BE2C (cell line): ENCODE results near the gene LRCH4.

Experiments used
- DNase-seq: peaks from one replicate; pipeline ENCODE4 v3.0.0-alpha.2; 2020
- H3K27me3 ChIP-seq: fragments of 250-450 bp; sonication (Bioruptor Pico); 2 replicates; pipeline ENCODE4 v1.5.1; 2020; ENCODE audit warnings: mild to moderate bottlenecking
- H3K36me3 ChIP-seq: fragments of 250-450 bp; sonication (Bioruptor Pico); 2 replicates; pipeline ENCODE4 v1.5.1; 2020; ENCODE audit warnings: mild to moderate bottlenecking
- H3K4me1 ChIP-seq: fragments of 250-450 bp; sonication (Bioruptor Pico); 2 replicates; pipeline ENCODE4 v1.5.1; 2020
- H3K4me3 ChIP-seq: 2 replicates; pipeline ENCODE4 v1.5.1; 2011; ENCODE audit warnings: low read depth, low read length
- H3K9me3 ChIP-seq: fragments of 250-450 bp; sonication (Bioruptor Pico); 2 replicates; pipeline ENCODE4 v1.5.1; 2020
- TF ChIP-seq, protein P1 (sequence below): IDR thresholded peaks from 2 replicates; pipeline ENCODE4 v1.5.1; 2012; ENCODE audit warnings: mild to moderate bottlenecking, low read depth, low read length

LRCH4 gene

DNA sequence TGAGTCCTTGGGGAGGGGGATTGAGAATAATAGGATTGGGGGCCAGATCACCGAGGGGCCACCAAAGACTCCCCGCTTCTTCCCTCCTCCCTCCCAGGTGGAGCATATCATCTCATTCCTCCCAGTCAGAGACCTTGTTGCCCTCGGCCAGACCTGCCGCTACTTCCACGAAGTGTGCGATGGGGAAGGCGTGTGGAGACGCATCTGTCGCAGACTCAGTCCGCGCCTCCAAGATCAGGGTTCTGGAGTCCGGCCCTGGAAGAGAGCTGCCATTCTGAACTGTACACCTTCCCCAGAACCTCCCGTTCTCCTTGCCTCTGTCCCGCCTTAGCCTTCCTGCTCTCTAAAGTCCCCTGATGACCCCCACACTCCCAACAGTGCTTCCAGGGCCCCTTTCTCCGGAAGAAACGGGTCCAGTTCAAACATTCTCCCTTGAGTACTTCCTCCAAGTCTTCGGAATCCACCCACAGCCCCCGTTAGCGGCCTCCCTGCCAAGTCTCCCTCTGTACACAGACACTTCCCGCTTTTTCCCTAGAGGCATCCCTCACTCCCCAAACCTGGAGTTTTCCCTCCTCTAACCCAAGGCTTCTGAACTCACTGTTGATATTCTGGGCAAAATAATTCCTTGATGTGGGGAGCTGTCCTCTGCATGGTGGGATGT is 4.3 kb upstream of the LRCH4 start:
- H3K27me3 ChIP-seq, result no peaks in the 10 kb centered on the region
- no peaks in the 10 kb centered on the region for H3K9me3 ChIP-seq
- peaks cover under 1% of the 10 kb centered on the region; the same call in 1 of the 2 replicates for H3K4me1 ChIP-seq
- TF ChIP-seq, protein P1, sequence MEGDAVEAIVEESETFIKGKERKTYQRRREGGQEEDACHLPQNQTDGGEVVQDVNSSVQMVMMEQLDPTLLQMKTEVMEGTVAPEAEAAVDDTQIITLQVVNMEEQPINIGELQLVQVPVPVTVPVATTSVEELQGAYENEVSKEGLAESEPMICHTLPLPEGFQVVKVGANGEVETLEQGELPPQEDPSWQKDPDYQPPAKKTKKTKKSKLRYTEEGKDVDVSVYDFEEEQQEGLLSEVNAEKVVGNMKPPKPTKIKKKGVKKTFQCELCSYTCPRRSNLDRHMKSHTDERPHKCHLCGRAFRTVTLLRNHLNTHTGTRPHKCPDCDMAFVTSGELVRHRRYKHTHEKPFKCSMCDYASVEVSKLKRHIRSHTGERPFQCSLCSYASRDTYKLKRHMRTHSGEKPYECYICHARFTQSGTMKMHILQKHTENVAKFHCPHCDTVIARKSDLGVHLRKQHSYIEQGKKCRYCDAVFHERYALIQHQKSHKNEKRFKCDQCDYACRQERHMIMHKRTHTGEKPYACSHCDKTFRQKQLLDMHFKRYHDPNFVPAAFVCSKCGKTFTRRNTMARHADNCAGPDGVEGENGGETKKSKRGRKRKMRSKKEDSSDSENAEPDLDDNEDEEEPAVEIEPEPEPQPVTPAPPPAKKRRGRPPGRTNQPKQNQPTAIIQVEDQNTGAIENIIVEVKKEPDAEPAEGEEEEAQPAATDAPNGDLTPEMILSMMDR, result no peak
- no peak overlapping the region for H3K4me3 ChIP-seq
- no peaks in the 10 kb centered on the region for H3K36me3 ChIP-seq
- no peak for DNase-seq

DNA sequence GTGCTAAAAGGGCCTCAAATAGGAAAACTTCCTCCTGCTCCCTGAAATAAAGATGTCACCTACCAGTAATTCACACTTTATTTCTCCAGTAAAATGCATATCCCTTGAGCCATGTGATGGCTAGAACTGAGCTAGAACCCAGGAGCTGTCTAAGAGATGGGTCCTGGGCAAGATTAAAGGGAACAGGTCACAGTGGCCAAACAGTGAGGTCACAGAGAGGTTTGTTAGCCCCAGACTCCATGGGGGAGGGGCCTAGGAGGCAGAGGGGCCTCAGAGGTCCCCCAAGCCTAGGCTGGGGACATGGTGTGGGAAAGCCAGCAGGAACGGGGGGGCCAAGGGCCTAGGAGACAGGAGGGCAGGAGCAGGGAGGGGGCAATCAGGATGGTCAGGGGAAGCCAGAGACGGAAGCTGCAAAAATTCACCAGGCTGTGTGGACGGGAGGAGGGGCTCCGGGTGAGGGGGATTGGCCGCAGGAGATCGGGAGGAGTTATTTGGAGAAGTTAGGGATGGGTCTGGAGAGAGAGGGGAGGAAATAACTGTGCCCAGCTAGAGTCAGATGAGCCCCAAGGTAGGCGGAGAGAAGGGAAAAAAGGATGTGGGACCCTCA is 3.5 kb upstream of the LRCH4 start:
- peaks cover 8% of the 10 kb centered on the region for H3K4me1 ChIP-seq
- no peak overlapping the region for H3K4me3 ChIP-seq
- no peak for DNase-seq
- no peaks in the 10 kb centered on the region for H3K36me3 ChIP-seq
- no peaks in the 10 kb centered on the region for H3K27me3 ChIP-seq
- H3K9me3 ChIP-seq, result no peaks in the 10 kb centered on the region
- TF ChIP-seq, protein P1, result no peak

DNA sequence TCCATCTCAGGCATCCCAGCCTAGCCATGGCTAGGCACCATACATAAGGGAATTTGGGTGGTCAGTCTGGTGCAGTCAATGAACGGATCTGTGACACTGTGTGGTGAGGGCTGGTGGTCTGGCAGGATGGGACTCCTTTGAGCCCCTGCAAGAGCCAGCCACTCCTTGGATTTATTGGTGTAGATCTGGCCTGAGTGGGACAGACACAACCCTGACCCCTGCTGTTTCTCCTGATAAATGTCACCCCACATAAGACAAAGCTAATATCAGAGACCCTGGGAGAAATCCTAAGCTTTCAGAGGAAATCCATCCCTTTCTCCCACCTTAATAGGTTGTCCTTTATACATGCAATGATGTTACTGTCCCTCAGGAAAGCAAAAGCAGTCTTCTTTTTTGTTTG is 2.5 kb upstream of the LRCH4 start:
- Histone ChIP-seq H3K27me3 (no peaks in the 10 kb centered on the region), H3K36me3 (no peaks in the 10 kb centered on the region), H3K9me3 (no peaks in the 10 kb centered on the region), H3K4me3 (no peak overlapping the region), H3K4me1 (peaks cover 10% of the 10 kb centered on the region)
- TF ChIP-seq, protein P1, result peak; percentile 67
- peak; percentile 53 for DNase-seq

DNA sequence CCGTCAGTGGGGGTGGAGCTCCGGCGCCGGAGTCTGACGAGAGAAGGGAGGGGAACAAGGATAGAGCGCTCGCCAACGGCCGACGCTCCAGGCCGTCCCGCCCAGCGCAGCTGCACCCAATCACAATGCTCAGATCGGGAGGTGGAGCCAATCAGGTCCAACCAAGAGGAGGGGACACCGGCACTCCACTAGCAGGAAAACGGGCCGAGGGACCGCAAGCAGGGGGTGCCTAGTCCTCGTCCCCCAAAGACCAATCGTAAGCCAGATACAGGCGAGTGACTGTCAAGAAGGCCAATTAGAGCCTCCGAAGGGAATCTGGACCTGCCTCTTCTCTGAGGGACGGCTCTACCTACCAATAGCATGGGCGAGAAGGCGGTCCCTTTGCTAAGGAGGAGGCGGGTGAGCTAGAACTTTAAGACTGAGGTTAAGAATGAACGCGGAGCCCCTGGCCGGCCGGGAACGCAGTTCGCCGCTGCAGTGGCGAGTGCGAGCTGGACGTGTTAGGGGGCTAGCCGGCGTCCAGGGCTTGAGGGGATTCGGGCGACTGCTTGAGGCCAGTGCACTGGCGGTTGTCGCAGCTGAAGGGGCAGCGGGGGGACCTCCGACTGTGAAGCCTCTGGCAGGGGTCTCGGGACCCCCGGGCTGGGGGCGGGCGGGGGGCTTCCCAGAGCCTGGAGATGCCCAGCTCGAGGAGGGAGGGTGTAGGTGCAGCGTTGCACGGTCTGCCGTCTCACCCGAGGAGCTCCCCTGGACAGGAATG is 517 bp upstream of the LRCH4 start, which contains the start of gene FBXO24:
FBXO24 (plus strand) TSS at position 63 of the 760 bp plus-strand sequence; CDS start at position 361, 298 bp downstream.
- H3K36me3 ChIP-seq, result peaks cover 2% of the 10 kb centered on the region
- DNase-seq, result peak; percentile 100
- H3K27me3 ChIP-seq, result no peaks in the 10 kb centered on the region
- peak within 1 kb of the TSS; percentile 79 for H3K4me3 ChIP-seq
- H3K9me3 ChIP-seq, result no peaks in the 10 kb centered on the region
- H3K4me1 ChIP-seq, result peaks cover 10% of the 10 kb centered on the region
- TF ChIP-seq, protein P1, result no peak

DNA sequence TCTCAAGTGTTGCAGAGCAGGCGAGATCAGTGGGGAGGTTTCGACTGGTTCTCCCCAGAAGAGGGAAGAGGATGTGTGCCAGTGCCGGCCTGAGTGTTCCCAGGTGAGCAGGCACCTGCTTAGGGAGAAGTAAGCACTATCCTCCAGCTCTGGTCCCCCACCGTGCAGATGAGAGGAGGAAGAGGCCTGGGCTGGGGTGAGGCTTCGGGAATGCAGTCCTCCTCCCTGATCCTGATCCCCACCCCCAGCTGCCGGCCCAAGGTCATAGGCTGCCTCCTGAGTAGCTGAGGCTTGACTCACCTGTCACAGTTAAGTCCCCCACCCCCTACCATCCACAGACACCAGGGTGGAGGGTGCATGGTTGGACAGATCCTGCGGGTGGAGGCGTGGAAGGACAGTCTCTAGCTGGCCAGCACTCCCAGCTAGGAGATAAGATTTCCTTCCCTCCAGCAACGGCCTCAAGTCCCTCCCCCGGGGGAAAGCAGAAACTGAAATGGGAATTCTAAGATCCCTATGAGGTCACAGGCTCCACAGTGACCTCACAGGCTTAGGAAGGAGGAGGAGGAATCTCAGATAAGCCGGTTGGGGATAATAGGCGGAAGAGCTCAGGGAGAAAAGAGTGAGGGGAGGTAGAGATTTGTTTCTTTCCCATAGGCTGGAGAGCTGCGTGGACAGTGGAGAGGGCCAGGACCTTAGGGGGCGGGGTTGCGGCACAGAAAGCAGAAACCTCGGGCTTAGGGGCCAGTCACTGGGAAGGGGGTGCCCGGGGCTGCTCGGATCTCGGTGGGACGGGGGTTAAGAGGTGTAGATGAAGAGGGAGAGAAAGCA is 1.0 kb downstream of the LRCH4 start:
- no peak for DNase-seq
- H3K4me1 ChIP-seq, result peaks cover 10% of the 10 kb centered on the region
- TF ChIP-seq, protein P1, result no peak

More for the DNA sequence above, 1.0 kb downstream of the LRCH4 start:
- H3K4me3 ChIP-seq, result peak overlapping the region; percentile 79
- H3K27me3 ChIP-seq, result no peaks in the 10 kb centered on the region
- H3K9me3 ChIP-seq, result no peaks in the 10 kb centered on the region
- peaks cover 18% of the 10 kb centered on the region for H3K36me3 ChIP-seq
